ENCODE measurements around the gene DROSHA. TPM values are rescaled to one million over a fixed set of nuclear protein-coding genes. Genes with fewer than 3 reads are reported as not detected.

The DROSHA gene
- total and polyA plus RNA-seq, 10 of the 15 experiments (the other 5 are each of a cell fraction or from before 2014, with no cell fraction given) = 27.9 to 55.0 (median 37.6) TPM

DNA sequence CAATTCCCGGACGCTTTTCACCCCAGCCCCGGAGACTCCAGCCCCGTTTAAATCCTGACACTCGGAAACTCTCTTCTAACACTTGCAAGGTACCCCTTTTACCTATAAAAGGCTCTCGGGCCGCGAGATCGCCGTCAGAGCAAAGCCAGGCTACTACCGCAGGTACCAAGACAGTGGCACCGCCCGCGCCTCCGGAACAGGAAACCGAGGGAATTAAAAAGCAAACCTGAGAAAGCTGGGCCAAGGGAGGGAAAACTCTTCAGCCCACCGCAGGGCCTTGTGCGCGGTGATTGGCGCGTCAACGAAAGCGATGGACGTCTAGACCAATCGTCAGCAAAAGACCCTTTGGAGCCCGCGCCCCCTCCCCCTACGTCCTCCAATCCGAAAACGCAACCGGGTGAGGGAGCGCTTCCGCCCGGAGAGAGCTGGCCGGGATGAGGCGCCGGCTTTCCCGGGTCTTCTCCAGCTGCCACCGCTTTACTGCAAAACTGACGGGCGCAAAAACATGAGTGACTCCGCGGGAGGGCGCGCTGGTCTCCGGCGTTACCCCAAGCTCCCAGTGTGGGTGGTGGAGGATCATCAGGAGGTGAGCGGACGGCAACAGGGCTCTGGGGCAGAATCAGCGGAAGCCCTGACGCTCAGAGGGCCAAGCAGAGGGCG lies at the start of gene DROSHA, which contains the start of gene C5orf22 (continued):
- no peak for TF ChIP-seq SMARCA5 (IDR thresholded peaks at IDR 0.05)
- no peak for TF ChIP-seq SREBF1 (IDR thresholded peaks at IDR 0.05; ENCODE audit: low read length)
- TF ChIP-seq, protein P1, sequence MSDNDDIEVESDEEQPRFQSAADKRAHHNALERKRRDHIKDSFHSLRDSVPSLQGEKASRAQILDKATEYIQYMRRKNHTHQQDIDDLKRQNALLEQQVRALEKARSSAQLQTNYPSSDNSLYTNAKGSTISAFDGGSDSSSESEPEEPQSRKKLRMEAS (IDR thresholded peaks at IDR 0.05; ENCODE audit: low read depth, low read length) = 0 out of 2 replicates have a peak, but pooled peaks have one; percentile 4
- peak; percentile 31; the same call in 1 of the 2 replicates for TF ChIP-seq TCF12 (IDR thresholded peaks at IDR 0.05; ENCODE audit: low read depth, low read length)
- 0 out of 2 replicates have a peak, but pooled peaks have one; percentile 11 for TF ChIP-seq TBL1XR1 (IDR thresholded peaks at IDR 0.05; ENCODE audit: low read depth, low read length)
- TF ChIP-seq, protein P2, sequence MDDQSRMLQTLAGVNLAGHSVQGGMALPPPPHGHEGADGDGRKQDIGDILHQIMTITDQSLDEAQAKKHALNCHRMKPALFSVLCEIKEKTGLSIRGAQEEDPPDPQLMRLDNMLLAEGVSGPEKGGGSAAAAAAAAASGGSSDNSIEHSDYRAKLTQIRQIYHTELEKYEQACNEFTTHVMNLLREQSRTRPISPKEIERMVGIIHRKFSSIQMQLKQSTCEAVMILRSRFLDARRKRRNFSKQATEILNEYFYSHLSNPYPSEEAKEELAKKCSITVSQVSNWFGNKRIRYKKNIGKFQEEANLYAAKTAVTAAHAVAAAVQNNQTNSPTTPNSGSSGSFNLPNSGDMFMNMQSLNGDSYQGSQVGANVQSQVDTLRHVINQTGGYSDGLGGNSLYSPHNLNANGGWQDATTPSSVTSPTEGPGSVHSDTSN (IDR thresholded peaks at IDR 0.05; ENCODE audit: insufficient replicate concordance, low read depth, low read length) = peak; percentile 94
- peak in 1 of 2 experiments; percentile 70; a peak in 2 of 4 replicates for TF ChIP-seq IKZF2 (IDR thresholded peaks at IDR 0.05)
- peak; percentile 93 for TF ChIP-seq GABPA (IDR thresholded peaks at IDR 0.05; ENCODE audit: low read depth)
- TF ChIP-seq MLLT1 (IDR thresholded peaks at IDR 0.05) = no peak

- ChIA-PET SMC1A (ENCODE audit: uncharacterized antibody, unreplicated experiment) (no interaction called here), POLR2A (no interaction called here), RAD21 (ENCODE audit: unreplicated experiment) (no interaction called here), CTCF (interaction anchor here (0.6 to 2.2 kb wide), 3 partner anchors 229 to 513 kb away, joined by 3 to 9 read pairs (median 5); no protein-coding TSS in a partner anchor)
- H3K27ac ChIP-seq (ENCODE audit: control insufficient read depth, insufficient read depth) = no peak overlapping the region
- intact Hi-C loops (cut with micrococcal nuclease; ENCODE audit: unreplicated experiment) (no loop called here), in situ Hi-C loops (cut with MboI) (no loop called here)
- no peaks in the 10 kb centered on the region for H3K79me2 ChIP-seq (ENCODE audit: control insufficient read depth, insufficient read depth, low read length)
- H3K36me3 ChIP-seq (ENCODE audit: control insufficient read depth in 2 of 2, insufficient read depth in 2 of 2, low read length in 1 of 2) = no peaks in the 10 kb centered on the region
- 36% methylated on average over 2 of the region's 2 CpGs for WGBS (ENCODE audit: insufficient coverage, insufficient replicate concordance, low lambda C conversion rate, missing lambda C conversion rate)
- H2AFZ ChIP-seq (ENCODE audit: control insufficient read depth, low read depth, low read length) = no peak overlapping the region
- H3K4me1 ChIP-seq (ENCODE audit: control insufficient read depth, insufficient read depth, low read length) = no peaks in the 10 kb centered on the region
- no peaks in the 10 kb centered on the region for H3K9me3 ChIP-seq (replicated peaks; ENCODE audit: control insufficient read depth, insufficient read depth, low read length)
- no peak overlapping the region for H3K9ac ChIP-seq (ENCODE audit: control insufficient read depth, insufficient read depth, low read length)
- H3K4me2 ChIP-seq (ENCODE audit: control insufficient read depth, insufficient read depth) = no peak overlapping the region
- BruUV-seq (replicated peaks) = no TSS peak
- H3K27me3 ChIP-seq (replicated peaks in 1 of 2; ENCODE audit: control insufficient read depth in 2 of 2, insufficient read depth in 2 of 2, low read length in 1 of 2) = no peaks in the 10 kb centered on the region
- H4K20me1 ChIP-seq (ENCODE audit: control insufficient read depth, insufficient read depth) = no peaks in the 10 kb centered on the region
- no peak overlapping the region for H3K4me3 ChIP-seq
- no peak for DNase-seq (ENCODE audit: low read depth, low spot score)
- FAIRE-seq = no peak
- no peak for ATAC-seq
- TF ChIP-seq ASH2L (IDR thresholded peaks at IDR 0.05; ENCODE audit: borderline replicate concordance, low read depth) (no peak), CBX3 (IDR thresholded peaks at IDR 0.05; ENCODE audit: borderline replicate concordance, low read depth) (no peak), POLR2AphosphoS5 (IDR thresholded peaks at IDR 0.05; ENCODE audit: low read length) (no peak), TARDBP (IDR thresholded peaks at IDR 0.05; ENCODE audit: borderline replicate concordance) (no peak), RCOR1 (conservative IDR thresholded peaks at IDR 0.05; ENCODE audit: low read depth, low read length) (no peak), ZBTB11 (CRISPR knock-in tag; IDR thresholded peaks at IDR 0.05) (no peak), ZNF384 (IDR thresholded peaks at IDR 0.05; ENCODE audit: borderline replicate concordance, low read depth, low read length) (no peak), MEF2B (IDR thresholded peaks at IDR 0.05; ENCODE audit: partially characterized antibody, poor library complexity, severe bottlenecking) (no peak), GATAD2B (conservative IDR thresholded peaks at IDR 0.05; ENCODE audit: low read depth) (no peak)
Observed at GRCh38 chr5:31579558-31579957, 47.7 kb upstream of the DROSHA start.
